GM19099 (cell line): Measurements from ENCODE around the gene ZNF549.

Experiments
- POLR2A ChIP-seq: IDR thresholded peaks from 3 replicates; pipeline ENCODE4 v1.6.1; 2011; ENCODE audit warnings: low read depth; ENCODE audit not compliant: insufficient read length; ENCODE audit errors: extremely low read depth

ZNF549 gene

GRCh38 chr19:57527136-57527881 lies at the start of gene ZNF549:
TSS of gene ZNF549 (plus strand) at chr19:57527356. CDS start at chr19:57527574, 218 bp downstream.
- peak; percentile 76 for TF ChIP-seq POLR2A

GRCh38 chr19:57487477-57488298 lies 39.5 kb upstream of the ZNF549 start, which contains the start of gene ZNF419:
TSS of gene ZNF419 (plus strand) at chr19:57487750. CDS start at chr19:57487951, 201 bp downstream.
- peak; percentile 74 for TF ChIP-seq POLR2A

- peak; percentile 94 for TF ChIP-seq POLR2A
Observed at GRCh38 chr19:57499680-57500395, 27.3 kb upstream of the ZNF549 start, which contains the start of gene ZNF773. TSS of gene ZNF773 (plus strand) at chr19:57499938. CDS start at chr19:57500081, 143 bp downstream.

- no peak for TF ChIP-seq POLR2A
Observed at GRCh38 chr19:57506163-57506562, 21.0 kb upstream of the ZNF549 start.

DNA sequence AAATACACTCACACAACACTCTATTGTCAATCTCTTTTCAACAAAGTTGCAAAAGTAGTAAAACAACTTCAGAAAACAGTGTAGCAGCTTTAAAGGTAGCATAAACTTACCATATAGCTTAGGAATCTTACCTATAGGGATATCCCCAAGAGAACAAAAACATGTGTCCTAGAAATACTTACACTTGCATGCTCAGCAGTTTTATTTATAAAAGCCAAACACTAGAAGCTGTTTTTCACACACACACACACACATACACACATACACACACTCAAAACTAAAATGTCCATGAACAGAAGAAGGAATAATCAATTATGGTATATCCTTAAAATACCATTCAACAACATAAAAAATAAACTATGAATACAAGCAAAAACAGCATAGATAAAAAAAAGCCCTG lies 15.7 kb upstream of the ZNF549 start:
- no peak for TF ChIP-seq POLR2A

GRCh38 chr19:57512845-57513244 lies 14.3 kb upstream of the ZNF549 start:
- TF ChIP-seq POLR2A, result no peak

DNA sequence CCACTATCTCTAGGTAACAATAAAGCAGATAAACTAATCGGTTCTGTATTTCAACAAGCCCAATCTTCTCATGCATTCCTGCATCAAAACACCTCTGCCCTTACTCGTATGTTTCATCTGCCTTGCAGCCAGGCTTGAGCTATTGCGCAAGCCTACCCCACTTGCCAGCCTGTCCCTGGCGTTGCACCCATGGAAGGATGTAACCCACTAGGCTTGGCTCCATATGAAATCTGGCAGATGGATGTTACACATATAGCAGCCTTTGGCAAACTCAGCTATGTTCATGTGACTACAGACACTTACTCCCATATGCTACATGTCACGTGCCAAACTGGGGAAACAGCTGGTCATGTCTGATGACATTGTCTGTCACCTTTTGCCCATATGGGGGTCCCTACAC lies 11.9 kb upstream of the ZNF549 start:
- TF ChIP-seq POLR2A, result no peak

DNA sequence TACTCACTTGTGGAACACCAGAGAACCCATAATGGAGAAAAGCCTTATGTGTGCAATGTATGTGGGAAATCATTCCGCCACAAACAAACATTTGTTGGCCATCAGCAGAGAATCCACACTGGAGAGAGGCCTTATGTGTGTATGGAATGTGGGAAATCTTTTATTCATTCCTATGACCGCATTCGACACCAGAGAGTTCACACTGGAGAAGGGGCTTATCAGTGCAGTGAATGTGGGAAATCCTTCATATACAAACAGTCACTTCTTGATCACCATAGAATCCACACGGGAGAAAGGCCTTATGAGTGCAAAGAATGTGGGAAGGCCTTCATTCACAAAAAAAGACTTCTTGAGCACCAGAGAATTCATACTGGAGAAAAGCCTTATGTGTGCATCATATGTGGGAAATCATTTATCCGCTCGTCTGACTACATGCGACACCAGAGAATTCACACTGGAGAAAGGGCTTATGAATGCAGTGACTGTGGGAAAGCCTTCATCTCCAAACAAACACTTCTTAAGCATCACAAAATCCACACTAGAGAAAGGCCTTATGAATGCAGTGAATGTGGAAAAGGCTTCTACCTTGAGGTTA lies 10.9 kb downstream of the ZNF549 start:
- TF ChIP-seq POLR2A, result no peak

GRCh38 chr19:57546513-57546912 lies 19.4 kb downstream of the ZNF549 start:
- no peak for TF ChIP-seq POLR2A

- TF ChIP-seq POLR2A, result no peak
Observed at GRCh38 chr19:57552432-57552831, 25.3 kb downstream of the ZNF549 start.

DNA sequence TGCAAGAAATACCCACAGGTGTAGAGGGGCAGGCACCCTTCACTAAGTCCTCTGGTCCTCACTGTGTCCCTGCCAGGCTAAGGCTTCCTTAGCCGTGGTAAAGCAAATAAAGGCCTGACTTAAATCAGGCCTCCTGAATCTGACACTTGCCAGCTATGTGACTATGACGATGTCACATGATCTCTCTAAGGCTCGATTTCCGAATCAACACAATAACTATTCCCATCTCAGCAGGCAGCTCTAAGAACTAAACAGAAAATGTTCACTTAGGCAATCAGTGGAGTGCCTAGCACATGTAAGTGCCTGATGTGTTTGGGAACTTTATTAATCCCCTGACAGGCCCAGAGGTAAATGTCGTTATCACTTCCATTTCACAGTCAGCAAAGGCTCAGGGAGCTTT lies 30.5 kb downstream of the ZNF549 start:
- TF ChIP-seq POLR2A, result no peak

GRCh38 chr19:57558525-57558924 lies 31.4 kb downstream of the ZNF549 start:
- no peak for TF ChIP-seq POLR2A

GRCh38 chr19:57559008-57559403 lies 31.9 kb downstream of the ZNF549 start:
- TF ChIP-seq POLR2A, result no peak

- TF ChIP-seq POLR2A, result peak; percentile 79
Observed at GRCh38 chr19:57559404-57560025, 32.4 kb downstream of the ZNF549 start, which contains the start of gene ZNF550. TSS of gene ZNF550 (minus strand) at chr19:57559863. CDS start at chr19:57559682, 181 bp downstream.
